Bronchial epithelial cell (primary cell): Measurements from ENCODE around the gene PTH1R. TPM values are rescaled to one million over a fixed set of nuclear protein-coding genes. Genes with fewer than 3 reads are reported as not detected.

Experiments
- DNase-seq: peaks from one replicate; pipeline ENCODE4 v3.0.0-alpha.2; 2010; ENCODE audit warnings: low read depth
- FAIRE-seq: peaks from 2 replicates; lab custom pipeline; 2011; peaks lifted over from hg19 to GRCh38; lab: Jason Lieb, UNC
- H3K27me3 ChIP-seq: 2 replicates; pipeline ENCODE4 v1.5.1; 2011; ENCODE audit warnings: low read length; ENCODE audit not compliant: control insufficient read depth, insufficient read depth
- H3K36me3 ChIP-seq: 2 replicates; pipeline ENCODE4 v1.5.1; 2011; ENCODE audit warnings: low read length; ENCODE audit not compliant: control insufficient read depth, insufficient read depth
- H3K4me3 ChIP-seq: 2 replicates; pipeline ENCODE4 v1.5.1; 2011; ENCODE audit warnings: mild to moderate bottlenecking, low read depth, low read length, control low read depth
- total RNA-seq: library from RNA; depleted of rRNA; stranded (reverse); fragments of >200 nt; gene quantifications from 2 replicates; pipeline ENCODE4 v1.2.1, GENCODE V29; 2014
- TF ChIP-seq, protein P1 (sequence below): IDR thresholded peaks from 2 replicates; pipeline ENCODE4 v1.5.1; 2011; ENCODE audit warnings: mild to moderate bottlenecking, moderate library complexity, low read length, control low read depth, inconsistent platforms; ENCODE audit not compliant: insufficient read depth, severe bottlenecking

Gene PTH1R
- total RNA-seq, 1 donor from 2014 or later, result not detected

DNA sequence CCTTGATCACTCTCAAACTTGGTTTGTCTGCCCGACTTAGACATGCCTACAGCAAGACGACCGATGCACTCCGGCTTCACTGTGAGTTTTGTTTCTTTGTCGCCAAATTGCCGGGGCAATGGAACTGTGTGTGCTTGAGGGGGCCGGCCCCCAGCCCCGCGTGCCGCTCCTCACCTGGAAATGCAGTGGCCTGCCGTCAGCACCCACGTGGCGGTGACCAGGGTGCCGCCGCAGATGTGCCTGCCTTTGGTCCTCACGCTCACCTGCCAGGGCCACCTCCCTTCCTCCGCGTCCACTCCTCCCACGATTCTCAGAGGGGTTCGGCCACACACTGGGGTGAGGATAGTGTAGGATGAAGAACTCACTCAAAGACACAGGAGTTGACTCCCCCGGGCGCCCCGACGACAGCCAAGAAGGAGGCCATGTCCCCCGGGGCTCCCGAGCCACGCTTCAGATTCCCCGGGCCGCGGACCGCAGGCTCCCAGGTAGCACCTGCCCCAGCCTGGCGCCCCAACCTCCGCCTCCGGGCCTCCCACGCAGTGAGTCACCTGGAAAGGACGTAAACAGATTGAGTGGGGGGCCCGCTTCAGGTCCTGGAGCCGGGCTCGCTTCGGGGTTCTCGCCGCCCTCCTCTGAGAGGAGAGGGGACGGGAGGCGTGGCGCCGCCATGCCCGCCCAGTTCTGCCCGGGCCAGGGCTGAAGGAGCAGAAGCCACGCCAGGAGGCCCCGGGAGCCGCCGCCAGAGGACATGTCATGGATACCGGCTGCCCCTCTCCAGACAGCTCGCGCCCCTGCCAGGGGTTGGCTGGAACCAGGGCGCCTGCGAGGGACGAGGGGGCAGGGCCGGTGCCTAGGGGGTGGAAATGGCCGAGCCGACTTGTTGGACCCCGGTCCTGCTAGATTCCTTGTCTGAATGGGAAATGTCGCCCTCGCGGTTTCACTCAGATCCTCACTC is 43.9 kb upstream of the PTH1R start:
- TF ChIP-seq, protein P1, sequence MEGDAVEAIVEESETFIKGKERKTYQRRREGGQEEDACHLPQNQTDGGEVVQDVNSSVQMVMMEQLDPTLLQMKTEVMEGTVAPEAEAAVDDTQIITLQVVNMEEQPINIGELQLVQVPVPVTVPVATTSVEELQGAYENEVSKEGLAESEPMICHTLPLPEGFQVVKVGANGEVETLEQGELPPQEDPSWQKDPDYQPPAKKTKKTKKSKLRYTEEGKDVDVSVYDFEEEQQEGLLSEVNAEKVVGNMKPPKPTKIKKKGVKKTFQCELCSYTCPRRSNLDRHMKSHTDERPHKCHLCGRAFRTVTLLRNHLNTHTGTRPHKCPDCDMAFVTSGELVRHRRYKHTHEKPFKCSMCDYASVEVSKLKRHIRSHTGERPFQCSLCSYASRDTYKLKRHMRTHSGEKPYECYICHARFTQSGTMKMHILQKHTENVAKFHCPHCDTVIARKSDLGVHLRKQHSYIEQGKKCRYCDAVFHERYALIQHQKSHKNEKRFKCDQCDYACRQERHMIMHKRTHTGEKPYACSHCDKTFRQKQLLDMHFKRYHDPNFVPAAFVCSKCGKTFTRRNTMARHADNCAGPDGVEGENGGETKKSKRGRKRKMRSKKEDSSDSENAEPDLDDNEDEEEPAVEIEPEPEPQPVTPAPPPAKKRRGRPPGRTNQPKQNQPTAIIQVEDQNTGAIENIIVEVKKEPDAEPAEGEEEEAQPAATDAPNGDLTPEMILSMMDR, result no peak

DNA sequence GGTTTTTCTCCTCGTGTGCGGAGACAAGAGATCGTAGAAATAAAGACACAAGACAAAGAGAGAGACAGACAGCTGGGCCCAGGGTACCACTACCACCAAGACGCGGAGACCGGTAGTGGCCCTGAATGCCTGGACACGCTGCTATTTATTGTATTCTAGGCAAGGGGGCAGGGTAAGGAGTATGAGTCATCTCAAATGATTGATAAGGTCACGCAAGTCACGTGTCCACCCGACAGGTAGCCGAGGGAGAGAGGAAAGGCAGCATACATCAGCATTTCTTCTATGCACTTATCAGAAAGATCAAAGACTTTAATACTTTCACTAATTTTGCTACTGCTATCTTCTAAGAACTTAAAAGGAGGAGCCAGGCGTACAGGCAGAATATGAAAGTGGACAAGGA is 42.5 kb upstream of the PTH1R start:
- no peaks in the 10 kb centered on the region for H3K36me3 ChIP-seq
- FAIRE-seq, result no peak
- H3K4me3 ChIP-seq, result no peak overlapping the region
- TF ChIP-seq, protein P1, result no peak
- H3K27me3 ChIP-seq, result no peaks in the 10 kb centered on the region
- no peak for DNase-seq

More for the DNA sequence above, 43.9 kb upstream of the PTH1R start:
- no peak for DNase-seq
- FAIRE-seq, result no peak
- H3K4me3 ChIP-seq, result no peak overlapping the region
- no peaks in the 10 kb centered on the region for H3K36me3 ChIP-seq
- no peaks in the 10 kb centered on the region for H3K27me3 ChIP-seq

DNA sequence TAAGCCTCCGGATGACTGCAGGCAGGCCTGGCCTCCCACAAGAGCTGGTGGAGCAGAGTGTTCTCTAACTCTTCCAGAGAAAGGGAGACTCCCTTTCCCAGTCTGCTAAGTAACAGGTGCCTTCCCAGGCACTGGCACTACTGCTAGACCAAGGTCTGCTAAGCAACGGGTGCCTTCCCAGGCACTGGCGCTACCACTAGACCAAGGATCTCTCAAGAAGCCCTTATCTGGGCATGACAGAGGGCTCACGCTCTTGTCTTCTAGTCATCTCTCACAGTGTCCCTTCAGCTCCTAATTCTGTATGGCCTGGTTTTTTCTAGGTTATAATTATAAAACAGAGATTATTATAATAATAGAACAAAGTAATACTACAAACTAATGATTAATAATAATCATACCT is 42.0 kb upstream of the PTH1R start:
- TF ChIP-seq, protein P1, result no peak
- H3K4me3 ChIP-seq, result no peak overlapping the region
- no peak for FAIRE-seq
- no peaks in the 10 kb centered on the region for H3K27me3 ChIP-seq
- no peak for DNase-seq
- no peaks in the 10 kb centered on the region for H3K36me3 ChIP-seq

DNA sequence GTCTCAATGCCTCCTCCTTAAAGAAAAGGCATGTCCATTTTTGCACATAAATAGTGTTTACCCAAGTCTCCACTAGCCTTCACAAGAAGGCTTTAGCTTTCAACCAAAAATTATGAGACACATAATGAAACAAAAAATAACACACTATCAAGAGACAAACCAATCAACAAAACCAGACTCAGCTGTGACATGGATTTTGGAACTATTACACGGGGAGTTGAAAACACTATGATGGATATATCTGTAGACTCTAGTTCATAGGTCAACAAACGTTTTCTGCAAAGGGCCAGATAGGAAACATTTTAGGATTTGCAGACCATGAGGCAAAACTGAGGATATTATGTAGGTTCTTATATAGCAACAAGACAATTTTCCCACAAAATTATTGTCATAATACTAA is 39.2 kb upstream of the PTH1R start:
- DNase-seq (no peak), FAIRE-seq (no peak)
- Histone ChIP-seq H3K36me3 (no peaks in the 10 kb centered on the region), H3K4me3 (no peak overlapping the region), H3K27me3 (no peaks in the 10 kb centered on the region)
- TF ChIP-seq, protein P1, result no peak

DNA sequence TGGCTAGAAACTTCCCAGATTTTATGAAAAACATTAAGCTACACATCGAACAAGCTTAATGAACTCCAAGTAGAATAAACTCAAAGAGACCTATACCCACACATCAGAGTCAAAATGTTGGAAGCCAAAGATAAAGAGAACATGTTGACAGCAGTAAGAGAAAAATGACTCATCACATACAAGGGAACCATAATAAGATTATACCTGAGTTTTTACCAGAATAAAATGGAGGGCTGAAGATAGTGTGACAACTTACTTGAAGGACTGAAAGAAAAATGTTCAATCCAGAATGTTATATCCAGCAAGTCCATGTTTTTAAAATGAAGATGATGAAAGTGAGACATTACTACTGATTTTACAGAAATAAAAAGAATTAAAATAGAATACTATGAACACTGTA is 37.0 kb upstream of the PTH1R start:
- H3K36me3 ChIP-seq, result no peaks in the 10 kb centered on the region
- no peaks in the 10 kb centered on the region for H3K27me3 ChIP-seq
- DNase-seq, result no peak
- FAIRE-seq, result no peak
- TF ChIP-seq, protein P1, result no peak
- H3K4me3 ChIP-seq, result no peak overlapping the region

DNA sequence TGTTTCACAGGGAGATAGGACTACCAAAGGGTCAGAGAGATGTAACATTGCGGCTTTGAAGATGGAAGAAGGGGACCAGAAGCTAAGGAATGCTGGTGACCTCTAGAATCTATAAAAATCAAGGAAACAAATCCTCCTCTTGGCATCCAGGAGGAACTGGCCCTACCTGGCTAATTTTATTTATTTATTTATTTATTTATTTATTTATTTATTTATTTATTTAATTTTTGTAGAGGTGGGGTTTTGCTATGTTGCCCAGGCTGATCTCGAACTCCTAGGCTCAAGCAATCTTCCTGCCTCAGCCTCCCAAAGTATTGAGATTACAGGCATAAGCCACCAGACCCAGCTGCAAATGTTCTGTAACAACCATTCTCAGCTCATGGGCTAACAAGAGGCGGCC is 34.0 kb upstream of the PTH1R start:
- no peaks in the 10 kb centered on the region for H3K36me3 ChIP-seq
- H3K4me3 ChIP-seq, result no peak overlapping the region
- FAIRE-seq, result no peak
- no peaks in the 10 kb centered on the region for H3K27me3 ChIP-seq
- TF ChIP-seq, protein P1, result no peak
- no peak for DNase-seq
